BLaER1 treated with 17β-estradiol and CSF1 and Interleukin-3, amounts not matched to agents 10 nM and 100 nM (cell line): ENCODE data around the gene ROBO1.

ENCODE experiments used
- H3K27ac ChIP-seq, 11 experiments: shearing (Covaris generic); formaldehyde crosslinking; 2 replicates each; pipeline ENCODE4 v1.8.1; 2022
- H3K27me3 ChIP-seq, 11 experiments: shearing (Covaris generic); formaldehyde crosslinking; 2 replicates each; pipeline ENCODE4 v1.8.1; 2022
- H3K36me3 ChIP-seq, 11 experiments: shearing (Covaris generic); formaldehyde crosslinking; 2 replicates each; pipeline ENCODE4 v1.8.1; 2022
- H3K4me1 ChIP-seq, 10 experiments: shearing (Covaris generic); formaldehyde crosslinking; 2 replicates each; pipeline ENCODE4 v1.8.1; 2022
- H3K4me2 ChIP-seq, 11 experiments: shearing (Covaris generic); formaldehyde crosslinking; 2 replicates each; pipeline ENCODE4 v1.8.1; 2022
- H3K4me3 ChIP-seq, 10 experiments: shearing (Covaris generic); formaldehyde crosslinking; 2 replicates each; pipeline ENCODE4 v1.8.1; 2022
- H3K9ac ChIP-seq, 11 experiments: shearing (Covaris generic); formaldehyde crosslinking; 2 replicates each; pipeline ENCODE4 v1.8.1; 2022
- H3K9me3 ChIP-seq, 11 experiments: shearing (Covaris generic); formaldehyde crosslinking; replicated peaks in 1 of 11; 2 replicates each; pipeline ENCODE4 v1.8.1; 2022
- H4K20me1 ChIP-seq, 11 experiments: shearing (Covaris generic); formaldehyde crosslinking; 2 replicates each; pipeline ENCODE4 v1.8.1; 2022
- Cebpa-rat ChIP-seq, 11 experiments: shearing (Covaris generic); IDR thresholded peaks; 2 replicates each; pipeline ENCODE4 v1.8.1; 2022

Gene ROBO1

DNA sequence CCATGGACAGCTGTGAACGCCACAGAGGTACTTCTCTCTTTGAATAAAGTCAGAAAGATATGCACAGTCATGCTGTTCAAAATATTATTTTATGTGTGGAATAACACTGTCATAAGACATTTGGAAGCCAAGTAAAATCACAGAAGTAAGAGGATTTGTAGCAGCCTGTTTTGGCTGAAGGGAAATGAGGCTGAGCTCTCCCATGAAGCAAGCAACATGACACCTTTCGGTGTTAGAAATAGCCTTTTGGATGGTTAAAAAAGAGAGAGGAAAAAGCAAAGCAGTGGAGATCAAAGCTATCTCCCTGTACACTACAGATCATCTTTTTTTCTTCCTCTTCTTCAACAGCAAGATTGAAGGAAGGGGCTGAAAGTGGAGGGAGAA lies 755.3 kb downstream of the ROBO1 start:
- TF ChIP-seq Cebpa-rat (IDR thresholded peaks at IDR 0.05), result no peak
- Histone ChIP-seq H3K4me2 (peak overlapping the region; percentile 56 to 98 (median 94)), H3K36me3 (peaks cover 0 to 16% (median 0%) of the 10 kb centered on the region in 11 experiments; a peak in 4 of 22 replicates), H3K27ac (peak overlapping the region in 9 of 11 experiments; percentile 7 to 54 (median 22); a peak in 12 of 22 replicates), H3K4me1 (peaks cover 42 to 59% (median 52%) of the 10 kb centered on the region in 10 experiments), H4K20me1 (peaks cover 0 to 58% (median 8%) of the 10 kb centered on the region in 11 experiments; a peak in 10 of 22 replicates), H3K27me3 (no peaks in the 10 kb centered on the region), H3K9ac (peak overlapping the region in 4 of 11 experiments; percentile 5 to 34 (median 10); a peak in 3 of 22 replicates), H3K4me3 (peak overlapping the region in 2 of 10 experiments; percentile 82 to 89; a peak in 2 of 20 replicates), H3K9me3 (no peaks in the 10 kb centered on the region)

- H3K27ac ChIP-seq, result peak overlapping the region in 7 of 11 experiments; percentile 12 to 54 (median 22); a peak in 8 of 22 replicates
Observed at GRCh38 chr3:79011821-79012529, 755.8 kb downstream of the ROBO1 start.

DNA sequence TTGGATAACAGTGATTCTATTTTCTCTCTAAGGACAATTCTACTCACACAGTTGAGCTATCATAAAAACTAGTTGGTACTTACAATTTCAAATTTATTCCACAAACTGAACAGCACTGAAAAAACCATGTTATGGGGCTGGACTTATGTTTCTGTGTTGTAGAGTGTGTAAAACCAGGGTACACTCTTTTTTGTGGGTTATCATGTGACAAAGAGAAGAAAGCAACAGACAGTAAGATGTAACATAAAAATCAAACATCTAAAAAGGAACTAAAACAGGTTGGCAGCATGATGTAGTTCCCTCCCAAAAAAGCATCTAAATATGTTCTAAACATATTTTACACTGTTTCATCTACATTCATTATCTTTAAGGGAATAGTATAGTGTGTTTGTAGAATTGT lies 757.9 kb downstream of the ROBO1 start:
- no peak overlapping the region for H3K9ac ChIP-seq
- peak overlapping the region in 2 of 11 experiments; percentile 3 to 38; a peak in 3 of 22 replicates for H3K4me2 ChIP-seq
- no peak overlapping the region for H3K27ac ChIP-seq
- H4K20me1 ChIP-seq, result peaks cover 0 to 34% (median 6%) of the 10 kb centered on the region in 11 experiments; a peak in 10 of 22 replicates
- peaks cover 0 to 21% (median 4%) of the 10 kb centered on the region in 11 experiments; a peak in 9 of 22 replicates for H3K36me3 ChIP-seq
- TF ChIP-seq Cebpa-rat (IDR thresholded peaks at IDR 0.05), result no peak
- no peak overlapping the region for H3K4me3 ChIP-seq
- no peaks in the 10 kb centered on the region for H3K27me3 ChIP-seq
- H3K9me3 ChIP-seq, result peaks cover 0 to 3% (median 0%) of the 10 kb centered on the region in 11 experiments; a peak in 2 of 22 replicates
- peaks cover 28 to 52% (median 39%) of the 10 kb centered on the region in 10 experiments for H3K4me1 ChIP-seq

More at GRCh38 chr3:79011821-79012529, 755.8 kb downstream of the ROBO1 start:
- TF ChIP-seq Cebpa-rat (IDR thresholded peaks at IDR 0.05), result no peak
- Histone ChIP-seq H4K20me1 (peaks cover 0 to 52% (median 8%) of the 10 kb centered on the region in 11 experiments; a peak in 10 of 22 replicates), H3K9ac (peak overlapping the region in 2 of 11 experiments; percentile 5 to 34; a peak in 1 of 22 replicates), H3K4me3 (no peak overlapping the region), H3K4me1 (peaks cover 42 to 59% (median 52%) of the 10 kb centered on the region in 10 experiments), H3K4me2 (peak overlapping the region; percentile 56 to 98 (median 94)), H3K36me3 (peaks cover 0 to 16% (median 0%) of the 10 kb centered on the region in 11 experiments; a peak in 4 of 22 replicates), H3K9me3 (no peaks in the 10 kb centered on the region), H3K27me3 (no peaks in the 10 kb centered on the region)

DNA sequence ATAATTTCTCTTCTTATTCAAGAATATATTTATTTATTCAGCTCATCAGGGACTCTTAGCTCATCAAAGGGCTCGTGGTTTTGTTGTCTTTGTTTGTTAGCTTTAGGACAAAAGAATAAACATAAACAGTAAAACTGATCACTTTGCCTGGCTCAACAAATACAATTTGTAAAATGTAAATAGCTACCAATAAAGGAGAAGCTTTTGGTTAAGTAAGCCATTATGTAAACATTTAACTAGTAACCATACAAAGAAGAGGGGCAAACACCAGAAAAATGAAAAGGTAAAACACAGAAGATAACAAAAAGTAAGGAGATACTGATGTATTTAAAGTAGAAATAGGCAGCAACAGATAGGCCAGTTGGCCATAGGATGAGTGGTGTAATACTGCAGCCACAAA lies 761.7 kb downstream of the ROBO1 start:
- no peak overlapping the region for H3K4me3 ChIP-seq
- no peak for TF ChIP-seq Cebpa-rat (IDR thresholded peaks at IDR 0.05)
- no peak overlapping the region for H3K9ac ChIP-seq
- H3K4me2 ChIP-seq, result no peak overlapping the region
- H3K9me3 ChIP-seq, result peaks cover 4 to 25% (median 10%) of the 10 kb centered on the region in 11 experiments; a peak in 14 of 22 replicates
- peaks cover 0 to 42% (median 7%) of the 10 kb centered on the region in 11 experiments; a peak in 13 of 22 replicates for H3K36me3 ChIP-seq
- H4K20me1 ChIP-seq, result peaks cover 0 to 12% (median 0%) of the 10 kb centered on the region in 11 experiments; a peak in 5 of 22 replicates
- H3K27ac ChIP-seq, result no peak overlapping the region
- H3K27me3 ChIP-seq, result no peaks in the 10 kb centered on the region
- H3K4me1 ChIP-seq, result peaks cover 0 to 15% (median 7%) of the 10 kb centered on the region in 10 experiments; a peak in 7 of 20 replicates

DNA sequence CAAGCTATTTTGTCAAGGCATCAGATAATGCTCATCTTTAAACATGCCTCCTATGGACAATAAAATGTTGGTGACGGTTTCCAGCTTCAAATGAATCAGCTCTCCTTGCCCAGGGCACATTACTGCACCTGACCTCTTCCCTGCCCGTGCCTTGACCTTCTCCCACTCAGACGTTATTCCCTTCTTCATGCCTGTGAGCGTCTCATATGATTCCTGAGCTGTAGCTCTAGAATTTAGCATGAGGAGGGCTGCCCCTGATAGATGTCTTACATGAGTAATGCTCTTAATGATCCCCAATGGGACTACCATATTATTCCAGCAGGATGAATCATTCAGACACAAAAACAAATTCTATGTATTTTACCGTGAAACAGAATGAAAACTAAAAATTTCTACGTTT lies 762.7 kb downstream of the ROBO1 start:
- H3K9ac ChIP-seq, result no peak overlapping the region
- peaks cover 4 to 33% (median 14%) of the 10 kb centered on the region in 11 experiments; a peak in 19 of 22 replicates for H3K9me3 ChIP-seq
- no peak overlapping the region for H3K4me3 ChIP-seq
- no peaks in the 10 kb centered on the region for H3K27me3 ChIP-seq
- no peak overlapping the region for H3K27ac ChIP-seq
- TF ChIP-seq Cebpa-rat (IDR thresholded peaks at IDR 0.05), result no peak
- no peak overlapping the region for H3K4me2 ChIP-seq
- peaks cover 0 to 6% (median 0%) of the 10 kb centered on the region in 11 experiments; a peak in 3 of 22 replicates for H4K20me1 ChIP-seq
- peaks cover 0 to 6% (median 4%) of the 10 kb centered on the region in 10 experiments; a peak in 4 of 20 replicates for H3K4me1 ChIP-seq
- peaks cover 0 to 45% (median 7%) of the 10 kb centered on the region in 11 experiments; a peak in 13 of 22 replicates for H3K36me3 ChIP-seq

- Histone ChIP-seq H3K4me3 (no peak overlapping the region), H3K27ac (no peak overlapping the region), H3K27me3 (no peaks in the 10 kb centered on the region), H3K4me1 (no peaks in the 10 kb centered on the region), H4K20me1 (peaks cover 0 to 4% (median 0%) of the 10 kb centered on the region in 11 experiments; a peak in 3 of 22 replicates), H3K9me3 (peaks cover 11 to 44% (median 25%) of the 10 kb centered on the region in 11 experiments), H3K4me2 (no peak overlapping the region), H3K9ac (no peak overlapping the region), H3K36me3 (peaks cover 0 to 53% (median 16%) of the 10 kb centered on the region in 11 experiments; a peak in 15 of 22 replicates)
- no peak for TF ChIP-seq Cebpa-rat (IDR thresholded peaks at IDR 0.05)
Observed at GRCh38 chr3:79003994-79004393, 763.8 kb downstream of the ROBO1 start.

GRCh38 chr3:79002465-79003372 lies 765.1 kb downstream of the ROBO1 start:
- no peak for TF ChIP-seq Cebpa-rat (IDR thresholded peaks at IDR 0.05)

DNA sequence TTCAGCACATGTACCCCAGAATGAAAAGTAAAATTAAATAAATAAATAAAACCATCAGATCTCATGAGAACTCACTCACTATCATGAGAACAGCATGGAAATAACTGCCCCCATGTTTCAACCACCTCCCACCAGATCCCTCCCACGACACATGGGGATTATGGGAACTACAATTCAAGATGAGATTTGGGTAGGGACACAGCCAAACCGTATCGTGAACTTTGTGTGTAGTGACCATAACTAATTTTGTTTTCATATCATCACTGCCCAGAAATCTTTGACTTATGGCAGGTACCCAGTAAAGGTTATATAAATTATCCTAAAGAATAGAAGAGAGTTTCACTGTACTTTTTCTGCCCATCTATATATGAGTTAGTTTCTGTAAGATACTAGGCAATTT lies 766.5 kb downstream of the ROBO1 start:
- no peak for TF ChIP-seq Cebpa-rat (IDR thresholded peaks at IDR 0.05)
- Histone ChIP-seq H3K27me3 (no peaks in the 10 kb centered on the region), H3K4me2 (no peak overlapping the region), H3K4me3 (no peak overlapping the region), H3K4me1 (0 out of 20 replicates have a peak, but pooled peaks cover 0 to 8% (median 0%) of the 10 kb centered on the region in 10 experiments), H3K9me3 (peaks cover 15 to 61% (median 38%) of the 10 kb centered on the region in 11 experiments), H3K27ac (no peak overlapping the region), H3K36me3 (peaks cover 0 to 74% (median 28%) of the 10 kb centered on the region in 11 experiments; a peak in 16 of 22 replicates), H3K9ac (no peak overlapping the region), H4K20me1 (peaks cover 0 to 5% (median 0%) of the 10 kb centered on the region in 11 experiments; a peak in 3 of 22 replicates)

More at GRCh38 chr3:79002465-79003372, 765.1 kb downstream of the ROBO1 start:
- 0 out of 20 replicates have a peak, but pooled peaks cover 0 to 6% (median 0%) of the 10 kb centered on the region in 10 experiments for H3K4me1 ChIP-seq
- H3K4me3 ChIP-seq, result no peak overlapping the region
- peaks cover 0 to 61% (median 18%) of the 10 kb centered on the region in 11 experiments; a peak in 15 of 22 replicates for H3K36me3 ChIP-seq
- H3K27ac ChIP-seq, result no peak overlapping the region
- H3K9me3 ChIP-seq, result peaks cover 15 to 49% (median 33%) of the 10 kb centered on the region in 11 experiments
- H3K27me3 ChIP-seq, result no peaks in the 10 kb centered on the region
- H4K20me1 ChIP-seq, result peaks cover 0 to 4% (median 0%) of the 10 kb centered on the region in 11 experiments; a peak in 3 of 22 replicates
- no peak overlapping the region for H3K9ac ChIP-seq
- H3K4me2 ChIP-seq, result no peak overlapping the region
